Activated CD4-positive, alpha-beta T cell treated with anti-CD3 and anti-CD28 coated beads, Interleukin-2, amount 50 U/mL, for 48 hours (primary cell): ENCODE data around the gene MAN1B1.
A peak's percentile ranks its signal among the peaks of the same experiment; 100 is the strongest.
"Not testable (repeated sequence)": the region's sequence is repeated elsewhere in the genome, so short reads cannot be mapped to it uniquely, and the experiment has no call there.

ENCODE experiments used
- DNase-seq, 2 experiments: peaks; one replicate each; pipeline ENCODE4 v3.0.0-alpha.2; 2020

MAN1B1 gene

GRCh38 chr9:137112564-137113384 lies 26.0 kb downstream of the MAN1B1 start:
- no peak for DNase-seq

GRCh38 chr9:137113385-137114159 lies 26.8 kb downstream of the MAN1B1 start:
- DNase-seq = peak in 1 of 2 experiments; percentile 30

- peak in 1 of 2 experiments; percentile 26 for DNase-seq
Observed at GRCh38 chr9:137114220-137114612, 27.4 kb downstream of the MAN1B1 start.

GRCh38 chr9:137114613-137115393 lies 28.0 kb downstream of the MAN1B1 start, which contains the start of gene DPP7:
TSS of gene DPP7 (minus strand) at chr9:137114733. CDS start at chr9:137114713, 20 bp downstream.
- DNase-seq = peak; percentile 79 to 83

GRCh38 chr9:137115394-137116026 lies 28.7 kb downstream of the MAN1B1 start:
- DNase-seq = no peak

- DNase-seq = no peak
Observed at GRCh38 chr9:137116027-137116507, 29.3 kb downstream of the MAN1B1 start.

GRCh38 chr9:137116728-137117127 lies 29.9 kb downstream of the MAN1B1 start:
- DNase-seq = no peak

- no peak for DNase-seq
Observed at GRCh38 chr9:137117269-137117731, 30.5 kb downstream of the MAN1B1 start.

- DNase-seq = not testable (repeated sequence)
Observed at GRCh38 chr9:137118092-137118603, 31.4 kb downstream of the MAN1B1 start.

GRCh38 chr9:137121927-137122795 lies 35.4 kb downstream of the MAN1B1 start:
- not testable (repeated sequence) for DNase-seq

GRCh38 chr9:137122796-137123467 lies 36.1 kb downstream of the MAN1B1 start:
- DNase-seq = not testable (repeated sequence)

GRCh38 chr9:137123468-137123837 lies 36.7 kb downstream of the MAN1B1 start:
- no peak for DNase-seq

GRCh38 chr9:137123952-137124462 lies 37.2 kb downstream of the MAN1B1 start:
- DNase-seq = not testable (repeated sequence)

GRCh38 chr9:137126786-137127185 lies 40.0 kb downstream of the MAN1B1 start:
- no peak for DNase-seq

GRCh38 chr9:137127301-137128157 lies 40.7 kb downstream of the MAN1B1 start:
- peak; percentile 40 to 50 for DNase-seq

- peak; percentile 35 to 56 for DNase-seq
Observed at GRCh38 chr9:137128158-137128861, 41.5 kb downstream of the MAN1B1 start.

GRCh38 chr9:137128862-137129455 lies 42.2 kb downstream of the MAN1B1 start:
- peak in 1 of 2 experiments; percentile 38 for DNase-seq
